Measurements from ENCODE around the gene KRT38. TPM values are rescaled to one million over a fixed set of nuclear protein-coding genes. Genes with fewer than 3 reads are reported as not detected.

KRT38 gene
- total RNA-seq, 1 experiment from 2014 or later = not detected

- BruUV-seq (replicated peaks) = no TSS peak
- POLR2A ChIA-PET = no interaction called here
- DNase-seq = no peak
- no peaks in the 10 kb centered on the region for H3K27me3 Mint-ChIP-seq (ENCODE audit: insufficient read depth, unreplicated experiment)
- Histone ChIP-seq H3K9me3 (no peaks in the 10 kb centered on the region), H3K27me3 (replicated peaks; ENCODE audit: control insufficient read depth, insufficient read depth, low read length) (no peaks in the 10 kb centered on the region), H3K4me3 (ENCODE audit: low read depth, low read length) (no peak overlapping the region), H3K36me3 (ENCODE audit: control insufficient read depth, insufficient read depth, low read length) (no peaks in the 10 kb centered on the region), H3K4me1 (peaks cover 62% of the 10 kb centered on the region)
- no peaks in the 10 kb centered on the region for H3K9me3 Mint-ChIP-seq (ENCODE audit: unreplicated experiment)
- intact Hi-C loops (cut with micrococcal nuclease; ENCODE audit: unreplicated experiment) = loop anchor here (5.0 to 10.0 kb wide), 4 partner anchors 62 to 245 kb away; partner anchors contain the start of genes KRT19, KRT33A and KRT35
- no peak overlapping the region for H3K4me3 Mint-ChIP-seq (ENCODE audit: unreplicated experiment)
- no peaks in the 10 kb centered on the region for H3K36me3 Mint-ChIP-seq (ENCODE audit: insufficient read depth, unreplicated experiment)
- no peak overlapping the region for H3K27ac Mint-ChIP-seq (ENCODE audit: unreplicated experiment)
- peaks cover 75% of the 10 kb centered on the region for H3K4me1 Mint-ChIP-seq (ENCODE audit: low read depth, unreplicated experiment)
- TF ChIP-seq CTCF (IDR thresholded peaks at IDR 0.05; ENCODE audit: insufficient read depth in 1 of 2, low read depth in 1 of 2, low read length in 1 of 2, severe bottlenecking in 1 of 2, unreplicated experiment in 1 of 2) = no peak
- CTCF ChIA-PET = interaction anchor here (0.7 to 2.7 kb wide), 15 partner anchors 11 to 613 kb away, joined by 3 to 11 read pairs (median 5); no protein-coding TSS in a partner anchor
These were observed 23.7 kb downstream of the KRT38 start for GRCh38 chr17:41417127-41417526.

GRCh38 chr17:41416479-41416878, 24.3 kb downstream of the KRT38 start:
- Mint-ChIP-seq H3K36me3 (ENCODE audit: insufficient read depth, unreplicated experiment) (no peaks in the 10 kb centered on the region), H3K4me1 (ENCODE audit: low read depth, unreplicated experiment) (peaks cover 75% of the 10 kb centered on the region), H3K27ac (ENCODE audit: unreplicated experiment) (peak overlapping the region; percentile 38), H3K4me3 (ENCODE audit: unreplicated experiment) (peak overlapping the region; percentile 26), H3K9me3 (ENCODE audit: unreplicated experiment) (no peaks in the 10 kb centered on the region), H3K27me3 (ENCODE audit: insufficient read depth, unreplicated experiment) (no peaks in the 10 kb centered on the region)
- Histone ChIP-seq H3K4me3 (ENCODE audit: low read depth, low read length) (no peak overlapping the region), H3K4me1 (peaks cover 61% of the 10 kb centered on the region), H3K9me3 (no peaks in the 10 kb centered on the region), H3K36me3 (ENCODE audit: control insufficient read depth, insufficient read depth, low read length) (no peaks in the 10 kb centered on the region), H3K27me3 (replicated peaks; ENCODE audit: control insufficient read depth, insufficient read depth, low read length) (no peaks in the 10 kb centered on the region)
- ChIA-PET CTCF (interaction anchor here (0.6 to 2.7 kb wide), 8 partner anchors 23 to 507 kb away, joined by 3 to 10 read pairs (median 3); partner anchors contain the start of gene KRT33A), POLR2A (no interaction called here)
- TF ChIP-seq CTCF (IDR thresholded peaks at IDR 0.05; ENCODE audit: insufficient read depth in 1 of 2, low read depth in 1 of 2, low read length in 1 of 2, severe bottlenecking in 1 of 2, unreplicated experiment in 1 of 2) = no peak
- BruUV-seq (replicated peaks) = no TSS peak
- intact Hi-C loops (cut with micrococcal nuclease; ENCODE audit: unreplicated experiment) = loop anchor here (5.0 to 10.0 kb wide), 4 partner anchors 62 to 246 kb away; partner anchors contain the start of genes KRT19, KRT33A and KRT35
- DNase-seq = no peak

GRCh38 chr17:41415833-41416335, 24.9 kb downstream of the KRT38 start:
- intact Hi-C loops (cut with micrococcal nuclease; ENCODE audit: unreplicated experiment) = loop anchor here (5.0 to 10.0 kb wide), 4 partner anchors 61 to 246 kb away; partner anchors contain the start of genes KRT19, KRT33A and KRT35

More at GRCh38 chr17:41415833-41416335, 24.9 kb downstream of the KRT38 start:
- Mint-ChIP-seq H3K4me3 (ENCODE audit: unreplicated experiment) (peak overlapping the region; percentile 26), H3K27me3 (ENCODE audit: insufficient read depth, unreplicated experiment) (no peaks in the 10 kb centered on the region), H3K27ac (ENCODE audit: unreplicated experiment) (peak overlapping the region; percentile 38), H3K9me3 (ENCODE audit: unreplicated experiment) (no peaks in the 10 kb centered on the region), H3K4me1 (ENCODE audit: low read depth, unreplicated experiment) (peaks cover 69% of the 10 kb centered on the region), H3K36me3 (ENCODE audit: insufficient read depth, unreplicated experiment) (no peaks in the 10 kb centered on the region)
- no peak for TF ChIP-seq CTCF (IDR thresholded peaks at IDR 0.05; ENCODE audit: insufficient read depth in 1 of 2, low read depth in 1 of 2, low read length in 1 of 2, severe bottlenecking in 1 of 2, unreplicated experiment in 1 of 2)
- H3K36me3 ChIP-seq (ENCODE audit: control insufficient read depth, insufficient read depth, low read length) = no peaks in the 10 kb centered on the region
- H3K4me3 ChIP-seq (ENCODE audit: low read depth, low read length) = no peak overlapping the region
- BruUV-seq (replicated peaks) = no TSS peak
- no peaks in the 10 kb centered on the region for H3K27me3 ChIP-seq (replicated peaks; ENCODE audit: control insufficient read depth, insufficient read depth, low read length)
- POLR2A ChIA-PET = no interaction called here
- DNase-seq = peak; percentile 66 to 77
- CTCF ChIA-PET = interaction anchor here (0.6 to 2.7 kb wide), 9 partner anchors 23 to 638 kb away, joined by 3 to 10 read pairs (median 3); partner anchors contain the start of gene KRT33A
- H3K4me1 ChIP-seq = peaks cover 55% of the 10 kb centered on the region
- H3K9me3 ChIP-seq = no peaks in the 10 kb centered on the region
